HL-60 (cell line): ENCODE measurements around the gene NEU4.

Experiments
- DNase-seq, 2 experiments: peaks; one replicate each; pipeline ENCODE4 v3.0.0-alpha.2; 2010 to 2020; ENCODE audit warnings: low read depth in 1 of 2, low spot score in 1 of 2
- H3K27ac ChIP-seq: fragments of 250-450 bp; sonication (Bioruptor Pico); replicated peaks from 2 replicates; pipeline ENCODE4 v1.5.1; 2020; ENCODE audit warnings: mild to moderate bottlenecking, moderate library complexity
- H3K27me3 ChIP-seq: fragments of 250-450 bp; sonication (Bioruptor Pico); 2 replicates; pipeline ENCODE4 v1.5.1; 2021; ENCODE audit warnings: mild to moderate bottlenecking, moderate library complexity; ENCODE audit not compliant: insufficient read depth, poor library complexity, severe bottlenecking
- H3K4me3 ChIP-seq: replicated peaks from 2 replicates; pipeline ENCODE4 v1.5.1; 2011; ENCODE audit warnings: mild to moderate bottlenecking, control low read depth, low read length; ENCODE audit not compliant: insufficient read depth
- GABPA ChIP-seq: IDR thresholded peaks from 2 replicates; pipeline ENCODE4 v1.6.1; 2012; ENCODE audit warnings: low read depth
- POLR2AphosphoS5 ChIP-seq: IDR thresholded peaks from 2 replicates; pipeline ENCODE4 v1.6.1; 2012; ENCODE audit warnings: low read depth
- SPI1 ChIP-seq: IDR thresholded peaks from 2 replicates; pipeline ENCODE4 v1.6.1; 2012; ENCODE audit warnings: low read depth, mild to moderate bottlenecking, borderline replicate concordance
- TF ChIP-seq, protein P1 (sequence below): IDR thresholded peaks from one replicate; pipeline ENCODE4 v1.5.1; 2011; ENCODE audit warnings: low read length, control low read depth, inconsistent platforms; ENCODE audit not compliant: insufficient read depth
- TF ChIP-seq, protein P2 (sequence below): IDR thresholded peaks from 2 replicates; pipeline ENCODE4 v1.6.1; 2012; ENCODE audit warnings: low read depth; ENCODE audit not compliant: insufficient replicate concordance

The NEU4 gene

DNA sequence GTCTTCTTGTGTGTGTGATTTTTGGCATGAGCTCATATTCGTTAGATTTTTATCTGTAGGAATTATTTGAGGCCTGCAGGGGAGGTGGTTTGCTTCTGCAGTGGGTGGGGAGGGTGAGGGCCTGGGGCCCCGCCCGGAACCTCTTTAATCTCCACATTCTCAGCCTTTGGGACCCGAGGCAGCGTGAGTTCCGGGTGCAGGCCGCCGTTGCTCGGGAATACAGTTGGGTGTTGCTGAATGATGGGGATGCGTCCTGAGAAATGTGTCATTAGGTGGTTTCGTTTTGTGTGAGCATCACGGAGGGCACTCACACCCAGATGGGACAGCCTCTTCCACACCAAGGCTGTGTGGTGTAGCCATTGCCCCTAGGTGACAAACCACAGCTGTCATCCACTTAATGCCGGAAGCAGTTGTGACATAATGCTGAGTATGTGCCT lies 46.0 kb upstream of the NEU4 start:
- no peak overlapping the region for H3K27ac ChIP-seq
- TF ChIP-seq, protein P1, sequence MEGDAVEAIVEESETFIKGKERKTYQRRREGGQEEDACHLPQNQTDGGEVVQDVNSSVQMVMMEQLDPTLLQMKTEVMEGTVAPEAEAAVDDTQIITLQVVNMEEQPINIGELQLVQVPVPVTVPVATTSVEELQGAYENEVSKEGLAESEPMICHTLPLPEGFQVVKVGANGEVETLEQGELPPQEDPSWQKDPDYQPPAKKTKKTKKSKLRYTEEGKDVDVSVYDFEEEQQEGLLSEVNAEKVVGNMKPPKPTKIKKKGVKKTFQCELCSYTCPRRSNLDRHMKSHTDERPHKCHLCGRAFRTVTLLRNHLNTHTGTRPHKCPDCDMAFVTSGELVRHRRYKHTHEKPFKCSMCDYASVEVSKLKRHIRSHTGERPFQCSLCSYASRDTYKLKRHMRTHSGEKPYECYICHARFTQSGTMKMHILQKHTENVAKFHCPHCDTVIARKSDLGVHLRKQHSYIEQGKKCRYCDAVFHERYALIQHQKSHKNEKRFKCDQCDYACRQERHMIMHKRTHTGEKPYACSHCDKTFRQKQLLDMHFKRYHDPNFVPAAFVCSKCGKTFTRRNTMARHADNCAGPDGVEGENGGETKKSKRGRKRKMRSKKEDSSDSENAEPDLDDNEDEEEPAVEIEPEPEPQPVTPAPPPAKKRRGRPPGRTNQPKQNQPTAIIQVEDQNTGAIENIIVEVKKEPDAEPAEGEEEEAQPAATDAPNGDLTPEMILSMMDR, result no peak
- TF ChIP-seq POLR2AphosphoS5 (no peak), GABPA (no peak), SPI1 (no peak)
- TF ChIP-seq, protein P2, sequence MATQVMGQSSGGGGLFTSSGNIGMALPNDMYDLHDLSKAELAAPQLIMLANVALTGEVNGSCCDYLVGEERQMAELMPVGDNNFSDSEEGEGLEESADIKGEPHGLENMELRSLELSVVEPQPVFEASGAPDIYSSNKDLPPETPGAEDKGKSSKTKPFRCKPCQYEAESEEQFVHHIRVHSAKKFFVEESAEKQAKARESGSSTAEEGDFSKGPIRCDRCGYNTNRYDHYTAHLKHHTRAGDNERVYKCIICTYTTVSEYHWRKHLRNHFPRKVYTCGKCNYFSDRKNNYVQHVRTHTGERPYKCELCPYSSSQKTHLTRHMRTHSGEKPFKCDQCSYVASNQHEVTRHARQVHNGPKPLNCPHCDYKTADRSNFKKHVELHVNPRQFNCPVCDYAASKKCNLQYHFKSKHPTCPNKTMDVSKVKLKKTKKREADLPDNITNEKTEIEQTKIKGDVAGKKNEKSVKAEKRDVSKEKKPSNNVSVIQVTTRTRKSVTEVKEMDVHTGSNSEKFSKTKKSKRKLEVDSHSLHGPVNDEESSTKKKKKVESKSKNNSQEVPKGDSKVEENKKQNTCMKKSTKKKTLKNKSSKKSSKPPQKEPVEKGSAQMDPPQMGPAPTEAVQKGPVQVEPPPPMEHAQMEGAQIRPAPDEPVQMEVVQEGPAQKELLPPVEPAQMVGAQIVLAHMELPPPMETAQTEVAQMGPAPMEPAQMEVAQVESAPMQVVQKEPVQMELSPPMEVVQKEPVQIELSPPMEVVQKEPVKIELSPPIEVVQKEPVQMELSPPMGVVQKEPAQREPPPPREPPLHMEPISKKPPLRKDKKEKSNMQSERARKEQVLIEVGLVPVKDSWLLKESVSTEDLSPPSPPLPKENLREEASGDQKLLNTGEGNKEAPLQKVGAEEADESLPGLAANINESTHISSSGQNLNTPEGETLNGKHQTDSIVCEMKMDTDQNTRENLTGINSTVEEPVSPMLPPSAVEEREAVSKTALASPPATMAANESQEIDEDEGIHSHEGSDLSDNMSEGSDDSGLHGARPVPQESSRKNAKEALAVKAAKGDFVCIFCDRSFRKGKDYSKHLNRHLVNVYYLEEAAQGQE, result no peak
- H3K27me3 ChIP-seq, result no peaks in the 10 kb centered on the region
- peak in 1 of 2 experiments; percentile 70 for DNase-seq
- H3K4me3 ChIP-seq, result no peak overlapping the region

DNA sequence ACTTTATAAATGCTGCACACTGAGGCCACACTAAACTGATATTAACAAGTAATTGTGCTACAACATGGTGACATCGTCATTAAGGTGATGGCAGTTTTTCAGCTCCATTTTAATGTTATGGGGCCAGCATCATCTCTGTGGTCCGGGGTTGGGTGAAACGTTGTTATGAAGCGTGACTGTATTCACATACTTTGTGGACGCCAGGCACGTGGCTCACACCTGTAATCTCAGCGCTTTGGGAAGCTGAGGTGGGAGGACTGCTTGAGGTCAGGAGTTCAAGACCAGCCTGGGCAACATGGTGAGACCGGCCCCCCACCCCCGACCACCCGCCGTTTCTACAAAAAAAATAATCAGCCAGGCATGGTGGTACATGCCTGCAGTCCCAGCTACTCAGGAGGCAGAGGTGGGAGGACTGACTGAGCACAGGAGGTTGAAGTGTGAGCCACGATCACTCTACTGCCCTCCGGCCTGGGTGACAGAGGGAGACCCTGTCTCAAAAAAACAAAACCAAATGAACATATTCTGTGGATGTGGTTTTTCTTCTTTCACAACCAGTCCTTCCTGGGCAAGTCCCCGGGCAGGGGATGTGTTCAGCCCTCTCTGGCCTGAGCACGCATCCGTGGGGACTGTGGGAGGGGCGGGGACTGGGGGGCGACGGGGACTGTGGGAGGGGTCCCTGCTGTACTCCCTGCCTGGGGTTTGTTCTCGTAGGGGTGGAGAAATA lies 45.3 kb upstream of the NEU4 start:
- Histone ChIP-seq H3K27me3 (no peaks in the 10 kb centered on the region), H3K27ac (no peak overlapping the region), H3K4me3 (no peak overlapping the region)
- TF ChIP-seq, protein P1, result no peak
- TF ChIP-seq POLR2AphosphoS5 (no peak), GABPA (no peak), SPI1 (no peak)
- TF ChIP-seq, protein P2, result no peak
- no peak for DNase-seq

DNA sequence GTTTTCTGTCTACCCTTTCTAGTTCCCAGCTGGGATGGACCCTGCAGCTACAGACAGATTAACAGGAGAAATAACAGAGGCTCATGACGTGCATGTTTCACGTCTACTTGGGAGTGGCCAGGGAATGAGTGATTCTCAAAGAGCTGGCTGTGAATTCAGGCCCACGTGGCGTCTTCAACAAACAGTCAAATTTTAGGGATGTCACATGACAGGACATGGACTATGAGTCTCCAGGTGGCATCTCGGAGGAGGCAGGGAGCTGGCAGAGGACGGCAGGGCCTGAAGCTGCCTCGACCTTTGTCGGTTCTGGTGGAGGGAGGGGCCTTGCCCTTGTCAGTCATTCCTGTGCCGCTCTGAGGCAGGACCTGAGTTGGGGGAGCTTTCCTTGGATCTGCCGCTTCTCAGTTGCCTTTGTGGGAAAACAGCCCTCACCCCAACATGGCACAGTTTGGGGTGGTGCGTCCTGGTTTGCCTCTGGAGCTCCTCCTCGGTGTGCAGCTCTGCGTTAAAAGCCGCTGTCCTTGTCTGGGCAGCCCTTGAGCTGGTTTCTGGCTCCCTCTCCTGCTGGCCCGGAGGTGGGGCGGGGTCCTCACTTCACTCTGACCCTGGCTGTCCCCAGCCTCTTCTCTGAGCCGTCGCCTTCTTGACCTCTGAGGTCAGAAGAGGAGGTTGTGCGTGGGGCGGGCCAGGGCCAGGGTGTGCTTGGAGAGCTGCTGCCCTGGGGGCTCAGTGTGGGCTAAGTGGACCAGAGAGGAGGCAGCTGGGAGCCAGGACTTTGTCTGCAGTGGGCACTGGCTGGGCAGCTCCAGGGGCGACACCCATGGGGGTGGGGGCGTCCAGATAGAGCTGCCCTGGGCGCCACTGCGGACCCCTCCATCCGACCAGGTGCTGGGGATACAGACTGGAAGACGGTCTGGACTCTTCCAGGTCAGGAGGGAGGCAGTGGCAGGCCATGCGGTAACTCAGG lies 44.4 kb upstream of the NEU4 start:
- Histone ChIP-seq H3K27ac (no peak overlapping the region), H3K27me3 (no peaks in the 10 kb centered on the region), H3K4me3 (no peak overlapping the region)
- DNase-seq, result no peak
- TF ChIP-seq SPI1, result no peak
- TF ChIP-seq, protein P2, result no peak
- TF ChIP-seq, protein P1, result no peak
- TF ChIP-seq GABPA, result no peak
- no peak for TF ChIP-seq POLR2AphosphoS5
